GM19372 (cell line): Measurements from ENCODE around the gene OXT.
"Not testable (repeated sequence)": the region's sequence is repeated elsewhere in the genome, so short reads cannot be mapped to it uniquely, and the experiment has no call there.

ENCODE experiments used
- ATAC-seq: cut with Tn5 transposase; IDR thresholded peaks from one replicate; pipeline ENCODE4 v1.9.1; 2021; ENCODE audit warnings: mild to moderate bottlenecking, low read depth, moderate library complexity; ENCODE audit not compliant: unreplicated experiment

The OXT gene

GRCh38 chr20:3106658-3107463, 35.4 kb downstream of the OXT start:
- ATAC-seq, result no peak

- ATAC-seq, result no peak
Measured at GRCh38 chr20:3107464-3108025, 36.1 kb downstream of the OXT start.

- no peak for ATAC-seq
Measured at GRCh38 chr20:3109350-3110302, 38.2 kb downstream of the OXT start.

- ATAC-seq, result no peak
Measured at GRCh38 chr20:3111507-3111906, 40.1 kb downstream of the OXT start.

- ATAC-seq, result no peak
Measured at GRCh38 chr20:3111995-3112394, 40.6 kb downstream of the OXT start.

GRCh38 chr20:3115190-3116107, 44.0 kb downstream of the OXT start:
- ATAC-seq, result no peak

- no peak for ATAC-seq
Measured at GRCh38 chr20:3116341-3116740, 44.9 kb downstream of the OXT start.

GRCh38 chr20:3117839-3118379, 46.5 kb downstream of the OXT start:
- not testable (repeated sequence) for ATAC-seq

- ATAC-seq, result no peak
Measured at GRCh38 chr20:3119044-3119443, 47.6 kb downstream of the OXT start.

- no peak for ATAC-seq
Measured at GRCh38 chr20:3121271-3121911, 50.0 kb downstream of the OXT start.
